Measurements from ENCODE around the gene MAP1B.
"Not testable (repeated sequence)": the region's sequence is repeated elsewhere in the genome, so short reads cannot be mapped to it uniquely, and the experiment has no call there.

The MAP1B gene

GRCh38 chr5:72161951-72162350 is 54.7 kb downstream of the MAP1B start:
- DNase-seq (ENCODE audit: low read depth), result no peak

DNA sequence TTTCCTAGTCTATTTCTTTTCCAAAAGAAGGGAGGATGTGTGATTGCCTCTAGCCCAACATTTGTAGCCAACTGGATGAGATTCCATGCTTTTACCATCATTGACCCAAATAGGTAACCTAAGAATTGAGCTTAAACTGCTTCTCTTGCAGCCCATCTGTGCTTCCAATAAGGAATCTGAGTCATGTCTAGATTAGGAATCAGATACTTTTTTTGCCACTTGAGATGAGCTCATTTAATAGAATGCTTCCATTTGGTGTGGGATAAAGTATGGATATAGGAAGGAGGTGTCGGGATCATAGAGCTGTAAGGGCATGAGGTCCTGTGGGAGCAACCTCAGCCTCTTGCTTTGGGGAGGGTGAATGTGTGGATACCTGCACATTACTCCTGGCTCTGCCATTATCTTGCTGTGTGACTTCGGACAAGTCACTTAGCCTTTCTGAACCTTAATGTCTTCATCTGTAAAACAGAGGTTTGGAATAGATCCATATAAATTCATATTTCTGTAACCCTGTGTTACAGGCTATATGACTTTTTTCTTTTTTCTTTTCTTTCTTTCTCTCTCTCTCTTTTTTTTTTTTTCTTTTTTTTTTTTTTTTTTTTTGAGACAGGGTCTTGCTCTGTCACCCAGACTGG is 56.2 kb downstream of the MAP1B start:
- no peak for DNase-seq (ENCODE audit: low read depth)

DNA sequence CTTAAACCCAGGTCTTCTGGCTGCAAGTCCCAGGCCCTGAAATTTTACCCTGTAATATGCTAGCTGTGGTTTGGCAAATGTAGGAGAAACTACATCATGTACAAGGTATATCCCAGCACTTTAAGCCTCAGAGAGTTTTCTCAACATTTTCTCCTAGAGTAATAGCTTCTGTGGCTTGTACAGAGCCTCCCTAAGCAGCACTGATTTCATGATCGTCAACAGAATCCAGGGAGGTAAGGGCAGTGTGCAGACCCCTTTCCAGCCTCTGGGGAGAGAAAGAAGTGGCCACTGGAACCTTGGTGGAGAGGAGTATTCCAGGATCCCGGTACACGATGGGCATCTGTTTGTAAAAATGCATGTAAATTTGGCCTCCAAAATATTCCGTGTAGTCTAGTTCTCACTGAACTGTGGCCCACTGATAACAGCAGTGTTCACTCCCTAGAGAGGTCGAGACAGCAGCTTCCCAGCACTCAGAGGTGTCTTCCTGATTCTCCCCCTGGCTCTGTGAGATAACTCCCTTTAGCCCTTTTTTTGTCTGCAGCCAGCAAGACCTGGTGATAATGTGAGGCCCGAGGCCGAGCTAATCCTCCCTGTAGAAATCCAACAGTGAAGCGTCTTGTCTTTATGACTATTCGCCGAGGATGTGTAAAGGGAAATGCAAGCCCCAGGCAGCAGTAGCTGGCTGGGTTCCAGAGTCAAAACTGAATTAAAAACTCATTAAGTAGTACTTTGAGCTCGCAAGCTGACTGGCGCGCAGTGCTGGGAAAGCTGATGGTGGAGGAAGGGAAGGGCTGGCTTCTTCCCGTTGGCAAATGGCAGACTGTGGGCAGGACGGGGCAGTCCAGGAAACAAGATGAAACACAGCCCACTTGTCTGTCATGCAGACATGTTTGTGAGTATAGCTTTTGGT is 59.0 kb downstream of the MAP1B start:
- DNase-seq (ENCODE audit: low read depth), result no peak

DNA sequence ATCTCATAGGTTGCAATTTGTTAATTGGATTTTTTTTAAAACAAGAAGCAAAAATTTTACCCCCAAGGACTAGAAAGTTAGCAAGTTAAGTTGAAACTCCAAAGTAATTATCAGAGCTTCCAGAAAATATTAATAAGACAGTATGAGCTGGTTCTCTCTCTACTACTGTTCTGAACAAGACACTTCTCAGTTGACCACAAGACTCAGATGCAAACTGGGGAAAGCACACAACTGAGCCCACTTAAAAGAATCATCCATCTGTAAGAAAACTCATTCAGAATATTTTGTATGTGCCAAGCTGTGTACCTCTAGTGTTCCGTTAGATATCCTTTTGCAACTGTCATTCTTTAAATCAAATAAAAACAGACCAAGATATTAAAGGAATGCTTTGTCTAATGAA is 60.0 kb downstream of the MAP1B start:
- no peak for DNase-seq (ENCODE audit: low read depth)

GRCh38 chr5:72167804-72168203 is 60.5 kb downstream of the MAP1B start:
- no peak for DNase-seq (ENCODE audit: low read depth)

GRCh38 chr5:72170101-72170500 is 62.8 kb downstream of the MAP1B start:
- no peak for DNase-seq (ENCODE audit: low read depth)

DNA sequence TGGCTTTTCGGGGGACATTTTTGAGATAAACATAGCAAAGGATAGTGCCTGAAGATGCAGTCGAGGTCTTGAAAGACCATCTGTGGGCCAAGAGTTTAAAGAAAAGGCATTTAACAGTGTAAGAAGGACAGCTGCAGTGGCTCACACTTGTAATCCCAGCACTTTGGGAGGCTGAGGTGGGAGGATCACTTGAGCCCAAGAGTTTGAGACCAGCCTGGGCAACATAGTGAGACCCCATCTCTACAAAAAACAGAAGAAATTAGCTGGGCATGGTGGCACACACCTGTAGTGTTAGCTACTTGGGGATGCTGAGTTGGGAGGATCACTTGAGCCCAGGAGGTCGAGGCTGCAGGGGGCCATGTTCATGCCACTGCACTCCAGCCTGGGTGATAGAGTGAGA is 63.9 kb downstream of the MAP1B start:
- DNase-seq (ENCODE audit: low read depth), result not testable (repeated sequence)

GRCh38 chr5:72171667-72172066 is 64.4 kb downstream of the MAP1B start:
- DNase-seq (ENCODE audit: low read depth), result no peak

GRCh38 chr5:72172786-72173185 is 65.5 kb downstream of the MAP1B start:
- DNase-seq (ENCODE audit: low read depth), result no peak

DNA sequence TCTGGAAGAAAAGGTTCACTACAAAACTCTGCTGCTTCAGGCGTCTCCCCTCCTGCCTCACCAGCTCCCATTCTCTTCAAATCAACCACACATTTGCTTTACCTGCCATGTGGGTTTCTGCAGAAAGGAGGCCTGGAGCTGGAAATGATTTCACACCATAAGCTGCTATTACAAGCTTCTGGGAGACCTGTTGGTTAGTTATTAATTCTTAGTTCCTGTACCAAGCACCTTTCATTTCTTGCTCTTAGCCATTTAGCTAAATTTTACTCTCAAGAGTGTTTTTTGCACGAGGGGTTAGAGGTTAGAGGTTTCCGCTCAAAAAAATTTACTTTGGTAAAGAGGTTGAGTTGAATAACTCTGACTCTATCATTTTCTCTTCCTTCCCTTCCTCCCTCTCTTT is 70.3 kb downstream of the MAP1B start:
- DNase-seq (ENCODE audit: low read depth), result no peak

DNA sequence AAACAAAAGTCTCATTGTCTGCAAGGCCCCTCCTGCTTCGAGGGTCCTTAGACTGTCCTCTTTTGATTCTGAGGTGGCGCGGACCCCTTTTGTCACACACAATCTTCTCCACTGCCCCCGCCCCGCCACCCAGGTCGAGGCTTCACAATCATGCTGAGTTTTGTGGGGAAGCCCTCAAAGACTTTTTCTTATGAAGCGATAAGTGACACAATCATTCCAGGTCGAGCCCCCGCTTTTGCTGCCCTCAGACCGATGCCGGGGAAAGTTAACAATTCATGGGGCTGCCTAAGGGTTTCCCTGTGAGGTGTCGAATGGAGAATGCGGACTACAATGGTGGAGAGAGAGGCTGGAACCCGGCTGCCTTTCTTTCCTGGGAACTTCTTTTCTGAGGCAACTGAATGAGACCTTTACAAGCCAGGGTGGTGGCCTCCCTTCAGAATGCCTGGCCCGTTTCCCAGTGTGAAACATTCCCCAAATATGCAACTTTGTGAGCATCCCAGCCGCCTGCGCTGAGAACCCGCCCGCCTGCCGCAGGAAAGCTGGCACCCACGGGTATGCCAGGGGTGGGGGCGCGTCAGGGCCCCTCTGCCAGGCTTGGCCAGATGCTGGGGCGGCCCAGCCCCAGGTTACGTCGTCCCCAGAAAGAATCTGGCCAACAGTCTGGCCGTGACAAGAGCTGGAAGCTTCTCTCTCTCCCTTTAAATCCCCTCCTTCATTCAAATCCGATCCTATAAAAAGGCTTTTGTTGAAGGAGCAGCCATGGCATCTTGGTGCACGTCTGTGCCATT is 71.9 kb downstream of the MAP1B start:
- no peak for DNase-seq (ENCODE audit: low read depth)

- DNase-seq (ENCODE audit: low read depth), result no peak
Measured at GRCh38 chr5:72179816-72180440, 72.7 kb downstream of the MAP1B start.

GRCh38 chr5:72180925-72181324 is 73.7 kb downstream of the MAP1B start:
- no peak for DNase-seq (ENCODE audit: low read depth)

- DNase-seq (ENCODE audit: low read depth), result no peak
Measured at GRCh38 chr5:72182686-72183085, 75.4 kb downstream of the MAP1B start.

GRCh38 chr5:72183101-72183520 is 75.8 kb downstream of the MAP1B start:
- DNase-seq (ENCODE audit: low read depth), result no peak

DNA sequence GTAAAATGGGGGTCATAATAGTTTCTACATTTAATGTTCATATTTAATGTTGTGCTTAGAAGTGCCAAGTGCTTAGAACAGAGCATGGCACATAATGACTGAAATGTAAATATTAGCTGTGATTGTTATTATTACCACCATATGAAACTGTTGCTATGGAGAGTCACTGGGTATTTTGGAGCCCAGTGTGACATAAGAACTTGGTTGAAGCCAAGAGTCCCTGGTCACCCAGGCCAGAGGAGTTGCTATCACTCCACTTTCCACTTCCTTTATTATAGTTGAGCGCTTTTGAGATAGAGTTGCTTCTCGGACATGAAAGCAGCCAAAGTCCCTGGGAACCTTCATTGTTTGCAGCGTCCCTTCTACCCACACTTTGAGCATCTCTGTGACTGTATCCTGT is 77.1 kb downstream of the MAP1B start:
- no peak for DNase-seq (ENCODE audit: low read depth)

DNA sequence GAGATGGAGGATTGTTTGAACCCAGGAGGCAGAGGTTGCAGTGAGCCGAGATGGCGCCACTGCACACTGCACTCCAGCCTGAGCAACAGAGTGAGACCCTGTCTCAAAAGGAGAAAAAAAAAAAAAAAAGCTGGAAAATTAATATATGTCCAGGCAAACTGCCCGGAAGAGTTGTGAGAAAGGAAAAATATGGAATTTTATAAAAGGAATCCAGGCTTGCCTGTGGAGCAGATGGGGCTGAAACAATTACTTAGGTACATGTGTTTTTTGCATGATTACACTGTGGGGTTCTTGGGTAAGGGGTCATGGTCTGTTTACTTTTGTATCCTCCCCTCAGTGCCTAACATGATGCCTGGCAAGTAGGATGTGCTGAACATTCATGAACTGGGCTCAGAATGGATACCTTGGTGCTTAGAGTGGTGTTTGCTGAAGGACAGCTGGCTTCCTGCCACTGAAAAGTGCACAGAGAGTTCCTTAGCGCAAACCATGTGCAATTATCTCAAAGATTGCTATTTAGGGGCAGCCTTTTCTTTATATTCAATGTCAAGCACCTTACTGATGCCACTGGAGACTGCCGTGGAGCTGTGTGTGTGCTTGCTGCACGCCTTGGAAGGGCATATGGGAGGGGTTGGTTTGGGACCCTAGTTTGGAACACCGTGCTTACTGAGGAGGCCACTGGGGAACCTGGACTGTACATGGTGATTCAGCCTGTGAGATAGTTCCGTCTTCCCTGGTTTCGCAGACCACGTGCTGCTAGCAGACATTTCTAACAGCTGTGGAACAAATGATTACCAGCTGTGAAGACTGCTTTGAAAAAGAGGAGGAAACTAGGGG is 78.4 kb downstream of the MAP1B start:
- DNase-seq (ENCODE audit: low read depth), result no peak

GRCh38 chr5:72187388-72188075 is 80.3 kb downstream of the MAP1B start:
- no peak for DNase-seq (ENCODE audit: low read depth)

DNA sequence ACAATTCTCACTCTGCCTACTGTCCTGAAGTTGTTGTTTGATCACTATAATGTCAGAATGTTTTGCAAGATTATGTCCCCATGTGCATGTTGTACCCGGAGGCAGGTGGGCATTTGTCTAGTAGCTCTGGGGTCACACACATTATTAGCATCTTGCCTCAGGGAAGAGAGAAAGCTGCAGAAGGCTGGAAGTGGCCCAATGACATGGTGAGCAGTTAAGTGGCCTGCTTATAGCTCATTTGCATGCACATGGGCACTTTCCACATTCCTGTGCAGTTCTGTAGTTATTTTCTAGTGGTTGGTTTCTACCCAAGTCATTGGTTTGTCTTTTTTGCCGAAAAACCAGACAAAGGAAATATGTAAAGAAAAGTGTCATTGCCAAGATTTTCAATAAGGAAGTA is 80.9 kb downstream of the MAP1B start:
- no peak for DNase-seq (ENCODE audit: low read depth)

GRCh38 chr5:72189146-72189545 is 81.9 kb downstream of the MAP1B start:
- no peak for DNase-seq (ENCODE audit: low read depth)

- no peak for DNase-seq (ENCODE audit: low read depth)
Measured at GRCh38 chr5:72191404-72191803, 84.1 kb downstream of the MAP1B start.

All from stimulated activated CD8-positive, alpha-beta memory T cell treated with anti-CD3 and anti-CD28 coated beads, Interleukin-12 subunit alpha, Interleukin-12 subunit beta, amount 100 ng/mL, for 4 hours (primary cell).